Measurements from ENCODE around the gene COL11A2. TPM values are rescaled to one million over a fixed set of nuclear protein-coding genes. Genes with fewer than 3 reads are reported as not detected.

Gene COL11A2
- total and polyA plus RNA-seq, 2 of the 13 experiments (the other 11 are each of a cell fraction or from before 2014, with no cell fraction given): 0.55 TPM

DNA sequence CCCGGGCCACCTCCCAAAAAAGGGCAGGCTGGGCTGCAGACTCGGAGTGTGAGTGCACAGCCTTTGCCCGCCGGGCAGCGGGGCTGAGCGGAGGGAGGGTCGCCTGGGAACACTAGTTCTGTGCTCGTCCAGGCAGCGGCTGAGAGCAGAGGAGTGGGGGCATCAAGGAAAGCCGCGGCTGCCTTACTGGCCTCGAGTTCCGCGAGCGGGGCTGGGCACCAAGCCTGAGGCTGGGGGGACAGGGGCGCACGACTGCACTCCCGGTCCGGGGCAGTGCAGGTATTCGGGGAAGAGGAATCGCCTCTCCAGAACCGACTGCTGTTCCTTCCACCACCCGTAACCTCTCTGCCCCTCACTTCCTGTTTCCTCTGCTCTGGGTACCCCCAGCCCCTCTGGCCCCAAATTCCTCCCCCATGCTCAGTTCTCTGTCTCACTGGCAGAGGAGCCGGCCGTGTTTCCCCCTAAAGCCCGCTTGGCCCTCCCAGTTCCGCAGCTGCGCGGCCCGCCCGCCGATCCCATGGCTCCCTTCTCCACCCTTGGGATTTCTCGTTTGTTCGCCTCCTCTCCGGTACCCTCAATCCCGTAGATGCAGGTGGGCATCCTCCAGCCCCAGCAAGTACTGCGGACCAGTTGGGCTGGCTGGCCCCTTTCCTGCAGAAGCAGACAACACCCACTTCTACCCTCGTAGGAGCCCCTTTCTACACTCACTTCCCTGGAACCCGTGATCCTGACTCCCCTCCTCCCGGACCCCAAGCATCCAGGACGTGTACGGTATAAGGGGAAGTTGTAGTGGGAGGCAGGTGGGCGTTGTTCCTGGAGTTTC is 21.1 kb upstream of the COL11A2 start (continued):
- TF ChIP-seq, protein P1, sequence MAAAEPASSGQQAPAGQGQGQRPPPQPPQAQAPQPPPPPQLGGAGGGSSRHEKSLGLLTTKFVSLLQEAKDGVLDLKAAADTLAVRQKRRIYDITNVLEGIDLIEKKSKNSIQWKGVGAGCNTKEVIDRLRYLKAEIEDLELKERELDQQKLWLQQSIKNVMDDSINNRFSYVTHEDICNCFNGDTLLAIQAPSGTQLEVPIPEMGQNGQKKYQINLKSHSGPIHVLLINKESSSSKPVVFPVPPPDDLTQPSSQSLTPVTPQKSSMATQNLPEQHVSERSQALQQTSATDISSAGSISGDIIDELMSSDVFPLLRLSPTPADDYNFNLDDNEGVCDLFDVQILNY (CRISPR knock-in tag; conservative IDR thresholded peaks at IDR 0.05): no peak
- TF ChIP-seq SIX1 (CRISPR knock-in tag; IDR thresholded peaks at IDR 0.05; ENCODE audit: borderline replicate concordance) (no peak), SCMH1 (CRISPR knock-in tag; IDR thresholded peaks at IDR 0.05; ENCODE audit: borderline replicate concordance) (no peak), GFI1 (CRISPR knock-in tag; IDR thresholded peaks at IDR 0.05; ENCODE audit: borderline replicate concordance) (no peak), SRSF9 (IDR thresholded peaks at IDR 0.05; ENCODE audit: borderline replicate concordance, insufficient read depth, low read depth, low read length, poor library complexity, severe bottlenecking) (no peak), FOXK1 (CRISPR knock-in tag; IDR thresholded peaks at IDR 0.05; ENCODE audit: borderline replicate concordance, low read depth) (no peak), ZNF260 (CRISPR knock-in tag; IDR thresholded peaks at IDR 0.05; ENCODE audit: borderline replicate concordance, low read depth) (no peak), TCF7 (IDR thresholded peaks at IDR 0.05; ENCODE audit: low read depth) (no peak), NR1H2 (CRISPR knock-in tag; IDR thresholded peaks at IDR 0.05; ENCODE audit: borderline replicate concordance, low read depth) (no peak), ZNF224 (CRISPR knock-in tag; IDR thresholded peaks at IDR 0.05) (no peak), HOXA9 (CRISPR knock-in tag; IDR thresholded peaks at IDR 0.05; ENCODE audit: borderline replicate concordance) (no peak), HMG20A (CRISPR knock-in tag; IDR thresholded peaks at IDR 0.05; ENCODE audit: borderline replicate concordance) (no peak), ZNF333 (CRISPR knock-in tag; IDR thresholded peaks at IDR 0.05; ENCODE audit: borderline replicate concordance) (no peak), ZNF616 (CRISPR knock-in tag; IDR thresholded peaks at IDR 0.05; ENCODE audit: low read depth) (no peak)
- TF ChIP-seq, protein P2, sequence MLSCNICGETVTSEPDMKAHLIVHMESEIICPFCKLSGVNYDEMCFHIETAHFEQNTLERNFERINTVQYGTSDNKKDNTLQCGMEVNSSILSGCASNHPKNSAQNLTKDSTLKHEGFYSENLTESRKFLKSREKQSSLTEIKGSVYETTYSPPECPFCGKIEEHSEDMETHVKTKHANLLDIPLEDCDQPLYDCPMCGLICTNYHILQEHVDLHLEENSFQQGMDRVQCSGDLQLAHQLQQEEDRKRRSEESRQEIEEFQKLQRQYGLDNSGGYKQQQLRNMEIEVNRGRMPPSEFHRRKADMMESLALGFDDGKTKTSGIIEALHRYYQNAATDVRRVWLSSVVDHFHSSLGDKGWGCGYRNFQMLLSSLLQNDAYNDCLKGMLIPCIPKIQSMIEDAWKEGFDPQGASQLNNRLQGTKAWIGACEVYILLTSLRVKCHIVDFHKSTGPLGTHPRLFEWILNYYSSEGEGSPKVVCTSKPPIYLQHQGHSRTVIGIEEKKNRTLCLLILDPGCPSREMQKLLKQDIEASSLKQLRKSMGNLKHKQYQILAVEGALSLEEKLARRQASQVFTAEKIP (CRISPR knock-in tag; IDR thresholded peaks at IDR 0.05; ENCODE audit: borderline replicate concordance): no peak
- TF ChIP-seq, protein P3, sequence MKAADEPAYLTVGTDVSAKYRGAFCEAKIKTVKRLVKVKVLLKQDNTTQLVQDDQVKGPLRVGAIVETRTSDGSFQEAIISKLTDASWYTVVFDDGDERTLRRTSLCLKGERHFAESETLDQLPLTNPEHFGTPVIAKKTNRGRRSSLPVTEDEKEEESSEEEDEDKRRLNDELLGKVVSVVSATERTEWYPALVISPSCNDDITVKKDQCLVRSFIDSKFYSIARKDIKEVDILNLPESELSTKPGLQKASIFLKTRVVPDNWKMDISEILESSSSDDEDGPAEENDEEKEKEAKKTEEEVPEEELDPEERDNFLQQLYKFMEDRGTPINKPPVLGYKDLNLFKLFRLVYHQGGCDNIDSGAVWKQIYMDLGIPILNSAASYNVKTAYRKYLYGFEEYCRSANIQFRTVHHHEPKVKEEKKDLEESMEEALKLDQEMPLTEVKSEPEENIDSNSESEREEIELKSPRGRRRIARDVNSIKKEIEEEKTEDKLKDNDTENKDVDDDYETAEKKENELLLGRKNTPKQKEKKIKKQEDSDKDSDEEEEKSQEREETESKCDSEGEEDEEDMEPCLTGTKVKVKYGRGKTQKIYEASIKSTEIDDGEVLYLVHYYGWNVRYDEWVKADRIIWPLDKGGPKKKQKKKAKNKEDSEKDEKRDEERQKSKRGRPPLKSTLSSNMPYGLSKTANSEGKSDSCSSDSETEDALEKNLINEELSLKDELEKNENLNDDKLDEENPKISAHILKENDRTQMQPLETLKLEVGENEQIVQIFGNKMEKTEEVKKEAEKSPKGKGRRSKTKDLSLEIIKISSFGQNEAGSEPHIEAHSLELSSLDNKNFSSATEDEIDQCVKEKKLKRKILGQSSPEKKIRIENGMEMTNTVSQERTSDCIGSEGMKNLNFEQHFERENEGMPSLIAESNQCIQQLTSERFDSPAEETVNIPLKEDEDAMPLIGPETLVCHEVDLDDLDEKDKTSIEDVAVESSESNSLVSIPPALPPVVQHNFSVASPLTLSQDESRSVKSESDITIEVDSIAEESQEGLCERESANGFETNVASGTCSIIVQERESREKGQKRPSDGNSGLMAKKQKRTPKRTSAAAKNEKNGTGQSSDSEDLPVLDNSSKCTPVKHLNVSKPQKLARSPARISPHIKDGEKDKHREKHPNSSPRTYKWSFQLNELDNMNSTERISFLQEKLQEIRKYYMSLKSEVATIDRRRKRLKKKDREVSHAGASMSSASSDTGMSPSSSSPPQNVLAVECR (CRISPR knock-in tag; IDR thresholded peaks at IDR 0.05; ENCODE audit: borderline replicate concordance): no peak
- TF ChIP-seq, protein P4, sequence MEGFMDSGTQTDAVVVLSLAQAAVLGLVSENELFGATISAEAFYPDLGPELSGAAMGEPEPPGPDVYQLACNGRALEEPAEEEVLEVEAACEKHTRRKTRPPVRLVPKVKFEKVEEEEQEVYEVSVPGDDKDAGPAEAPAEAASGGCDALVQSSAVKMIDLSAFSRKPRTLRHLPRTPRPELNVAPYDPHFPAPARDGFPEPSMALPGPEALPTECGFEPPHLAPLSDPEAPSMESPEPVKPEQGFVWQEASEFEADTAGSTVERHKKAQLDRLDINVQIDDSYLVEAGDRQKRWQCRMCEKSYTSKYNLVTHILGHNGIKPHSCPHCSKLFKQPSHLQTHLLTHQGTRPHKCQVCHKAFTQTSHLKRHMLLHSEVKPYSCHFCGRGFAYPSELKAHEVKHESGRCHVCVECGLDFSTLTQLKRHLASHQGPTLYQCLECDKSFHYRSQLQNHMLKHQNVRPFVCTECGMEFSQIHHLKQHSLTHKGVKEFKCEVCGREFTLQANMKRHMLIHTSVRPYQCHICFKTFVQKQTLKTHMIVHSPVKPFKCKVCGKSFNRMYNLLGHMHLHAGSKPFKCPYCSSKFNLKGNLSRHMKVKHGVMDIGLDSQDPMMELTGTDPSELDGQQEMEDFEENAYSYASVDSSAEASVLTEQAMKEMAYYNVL (CRISPR knock-in tag; IDR thresholded peaks at IDR 0.05; ENCODE audit: borderline replicate concordance): no peak
- TF ChIP-seq, protein P5, sequence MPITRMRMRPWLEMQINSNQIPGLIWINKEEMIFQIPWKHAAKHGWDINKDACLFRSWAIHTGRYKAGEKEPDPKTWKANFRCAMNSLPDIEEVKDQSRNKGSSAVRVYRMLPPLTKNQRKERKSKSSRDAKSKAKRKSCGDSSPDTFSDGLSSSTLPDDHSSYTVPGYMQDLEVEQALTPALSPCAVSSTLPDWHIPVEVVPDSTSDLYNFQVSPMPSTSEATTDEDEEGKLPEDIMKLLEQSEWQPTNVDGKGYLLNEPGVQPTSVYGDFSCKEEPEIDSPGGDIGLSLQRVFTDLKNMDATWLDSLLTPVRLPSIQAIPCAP (CRISPR knock-in tag; IDR thresholded peaks at IDR 0.05; ENCODE audit: low read depth): no peak
